ENCODE data around the gene ENPP3. TPM values are rescaled to one million over a fixed set of nuclear protein-coding genes. Genes with fewer than 3 reads are reported as not detected.

ENPP3 gene
- total and polyA plus RNA-seq, 2 of the 13 experiments (the other 11 are each of a cell fraction or from before 2014, with no cell fraction given) = 40.0 to 75.4 TPM

- TF ChIP-seq HNRNPK (IDR thresholded peaks at IDR 0.05; ENCODE audit: low read depth, low read length, poor library complexity, severe bottlenecking) = no peak
- no peak for TF ChIP-seq ZNF253 (CRISPR knock-in tag; IDR thresholded peaks at IDR 0.05; ENCODE audit: borderline replicate concordance)
- 0 out of 2 replicates have a peak, but pooled peaks have one; percentile 84 for TF ChIP-seq ZSCAN29 (CRISPR knock-in tag; conservative IDR thresholded peaks at IDR 0.05)
- peak; percentile 81 for TF ChIP-seq ZNF317 (CRISPR knock-in tag; IDR thresholded peaks at IDR 0.05)
- TF ChIP-seq SNAPC5 (CRISPR knock-in tag; IDR thresholded peaks at IDR 0.05; ENCODE audit: borderline replicate concordance) = 0 out of 2 replicates have a peak, but pooled peaks have one; percentile 38
- TF ChIP-seq ZBTB20 (CRISPR knock-in tag; IDR thresholded peaks at IDR 0.05; ENCODE audit: borderline replicate concordance, low read depth) = peak; percentile 71; the same call in 1 of the 2 replicates
- TF ChIP-seq EHMT2 (IDR thresholded peaks at IDR 0.05; ENCODE audit: borderline replicate concordance, low read depth, low read length) = 0 out of 2 replicates have a peak, but pooled peaks have one; percentile 42
- TF ChIP-seq ZFP82 (CRISPR knock-in tag; IDR thresholded peaks at IDR 0.05; ENCODE audit: borderline replicate concordance) = no peak
- peak; percentile 80 for TF ChIP-seq SNAPC2 (CRISPR knock-in tag; IDR thresholded peaks at IDR 0.05)
- no peak for TF ChIP-seq FOXO4 (CRISPR knock-in tag; conservative IDR thresholded peaks at IDR 0.05)
- no peak for TF ChIP-seq FLYWCH1 (CRISPR knock-in tag; IDR thresholded peaks at IDR 0.05)
- TF ChIP-seq BCLAF1 (IDR thresholded peaks at IDR 0.05) = no peak
- no peak for TF ChIP-seq WIZ (CRISPR knock-in tag; IDR thresholded peaks at IDR 0.05)
- no peak for TF ChIP-seq IKZF1 (IDR thresholded peaks at IDR 0.05)
- TF ChIP-seq STAT6 (CRISPR knock-in tag; IDR thresholded peaks at IDR 0.05; ENCODE audit: borderline replicate concordance) = peak; percentile 71; the same call in 1 of the 2 replicates
- TF ChIP-seq TBX3 (IDR thresholded peaks at IDR 0.05; ENCODE audit: borderline replicate concordance) = peak; percentile 77; the same call in 1 of the 2 replicates
- no peak; the same call in 1 of the 2 replicates for TF ChIP-seq ZNF350 (CRISPR knock-in tag; IDR thresholded peaks at IDR 0.05; ENCODE audit: borderline replicate concordance, low read depth)
- TF ChIP-seq KDM2A (CRISPR knock-in tag; IDR thresholded peaks at IDR 0.05; ENCODE audit: borderline replicate concordance, low read depth) = no peak
- no peak for TF ChIP-seq ZNF576 (CRISPR knock-in tag; IDR thresholded peaks at IDR 0.05)
- TF ChIP-seq FOSL2 (CRISPR knock-in tag; IDR thresholded peaks at IDR 0.05) = peak; percentile 88
These were observed 117.8 kb downstream of the ENPP3 start (continued) for GRCh38 chr6:131754715-131755567.
